GM04504 (cell line): ENCODE data around the gene RNF103.
"Not testable (repeated sequence)": the region's sequence is repeated elsewhere in the genome, so short reads cannot be mapped to it uniquely, and the experiment has no call there.

Experiments
- DNase-seq: peaks from one replicate; pipeline ENCODE4 v3.0.0-alpha.2; 2012; ENCODE audit warnings: low read depth

RNF103 gene

GRCh38 chr2:86623494-86624266 lies at the start of gene RNF103:
Gene RNF103, minus strand, starts transcription at chr2:86623865. Its CDS starts 979 bp downstream, at chr2:86622886.
- peak; percentile 66 for DNase-seq

GRCh38 chr2:86673011-86673410 lies 49.3 kb upstream of the RNF103 start:
- DNase-seq: no peak

- DNase-seq: no peak
These were observed 48.4 kb upstream of the RNF103 start for GRCh38 chr2:86672027-86672545.

GRCh38 chr2:86671337-86671981 lies 47.8 kb upstream of the RNF103 start:
- no peak for DNase-seq

GRCh38 chr2:86669323-86669722 lies 45.7 kb upstream of the RNF103 start:
- not testable (repeated sequence) for DNase-seq

- DNase-seq: no peak
These were observed 37.7 kb upstream of the RNF103 start for GRCh38 chr2:86661333-86661732.

GRCh38 chr2:86650188-86650587 lies 26.5 kb upstream of the RNF103 start:
- DNase-seq: no peak

GRCh38 chr2:86649119-86649947 lies 25.7 kb upstream of the RNF103 start:
- no peak for DNase-seq

GRCh38 chr2:86648681-86649080 lies 25.0 kb upstream of the RNF103 start:
- no peak for DNase-seq

GRCh38 chr2:86646865-86647264 lies 23.2 kb upstream of the RNF103 start:
- DNase-seq: no peak

- DNase-seq: no peak
These were observed 22.7 kb upstream of the RNF103 start for GRCh38 chr2:86646329-86646728.

- no peak for DNase-seq
These were observed 22.1 kb upstream of the RNF103 start for GRCh38 chr2:86645752-86646151.

- DNase-seq: no peak
These were observed 15.0 kb upstream of the RNF103 start for GRCh38 chr2:86638712-86639111.

GRCh38 chr2:86636842-86637241 lies 13.2 kb upstream of the RNF103 start:
- no peak for DNase-seq

- no peak for DNase-seq
These were observed 10.7 kb upstream of the RNF103 start for GRCh38 chr2:86634352-86634751.

- DNase-seq: no peak
These were observed 9.5 kb upstream of the RNF103 start for GRCh38 chr2:86633155-86633651.

GRCh38 chr2:86632672-86633071 lies 9.0 kb upstream of the RNF103 start:
- no peak for DNase-seq

GRCh38 chr2:86631846-86632485 lies 8.3 kb upstream of the RNF103 start:
- no peak for DNase-seq

GRCh38 chr2:86628091-86628522 lies 4.4 kb upstream of the RNF103 start:
- DNase-seq: no peak

GRCh38 chr2:86627550-86627949 lies 3.9 kb upstream of the RNF103 start:
- DNase-seq: no peak

- DNase-seq: no peak
These were observed 1.4 kb upstream of the RNF103 start for GRCh38 chr2:86625096-86625495.

GRCh38 chr2:86624267-86624547 lies 542 bp upstream of the RNF103 start:
- DNase-seq: no peak
